Panc1 (cell line): Measurements from ENCODE around the gene PVALB. TPM values are rescaled to one million over a fixed set of nuclear protein-coding genes. Genes with fewer than 3 reads are reported as not detected.

ENCODE experiments used
- ATAC-seq: fragments of 200-7000 bp; cut with Tn5 transposase; 2 replicates; pipeline ENCODE4 v1.9.1; 2020; ENCODE audit warnings: mild to moderate bottlenecking, moderate library complexity
- BruUV-seq: library from RNA; stranded (reverse); fragments of 400-500 nt; replicated peaks from 2 replicates; lab custom pipeline; 2021; lab: Mats Ljungman, UMichigan
- CTCF ChIA-PET: fragments of 300-600 bp; sonication (Branson Sonifier 250); formaldehyde crosslinking; loops from one replicate; lab custom pipeline; 2022; ENCODE audit warnings: antibody characterized with exemption; lab: Charles Lee
- POLR2A ChIA-PET: fragments of 300-600 bp; sonication (Branson Sonifier 250); formaldehyde crosslinking; loops from one replicate; lab custom pipeline; 2022; ENCODE audit warnings: antibody characterized with exemption; lab: Charles Lee
- DNase-seq: peaks from one replicate; pipeline ENCODE4 v3.0.0-alpha.2; 2010; ENCODE audit warnings: low read depth, low spot score
- H3K27ac ChIP-seq: 2 replicates; pipeline ENCODE4 v1.5.1; 2011; ENCODE audit warnings: mild to moderate bottlenecking, low read length, inconsistent platforms
- H3K27me3 ChIP-seq: fragments of 200-500 bp; sonication (Bioruptor generic); 2 replicates; pipeline ENCODE4 v1.6.0; 2014; ENCODE audit warnings: low read length, inconsistent platforms; ENCODE audit not compliant: control insufficient read depth, insufficient read depth
- H3K36me3 ChIP-seq: fragments of 200-500 bp; sonication (Bioruptor generic); 2 replicates; pipeline ENCODE4 v1.5.1; 2014; ENCODE audit warnings: inconsistent platforms, mild to moderate bottlenecking, low read length, moderate library complexity; ENCODE audit not compliant: control insufficient read depth, insufficient read depth
- H3K4me1 ChIP-seq: 2 replicates; pipeline ENCODE4 v1.5.1; 2011; ENCODE audit warnings: inconsistent platforms, mild to moderate bottlenecking, low read length, moderate library complexity; ENCODE audit not compliant: control insufficient read depth, insufficient read depth
- H3K4me3 ChIP-seq, 2 experiments: 2 replicates each; pipeline ENCODE4 v1.5.1; 2011 to 2012; ENCODE audit warnings: low read depth in 2 of 2, low read length in 2 of 2, mild to moderate bottlenecking in 2 of 2, inconsistent platforms in 1 of 2, moderate library complexity in 1 of 2
- H3K9me3 ChIP-seq: fragments of 200-500 bp; sonication (Bioruptor generic); 2 replicates; pipeline ENCODE4 v1.5.1; 2014; ENCODE audit warnings: low read depth, mild to moderate bottlenecking, inconsistent platforms, low read length, moderate library complexity; ENCODE audit not compliant: control insufficient read depth, insufficient read depth
- POLR2AphosphoS5 ChIP-seq: IDR thresholded peaks from 2 replicates; pipeline ENCODE4 v1.6.1; 2012; ENCODE audit warnings: mild to moderate bottlenecking, low read depth, low read length, moderate library complexity
- SIN3A ChIP-seq: IDR thresholded peaks from 2 replicates; pipeline ENCODE4 v1.6.1; 2012; ENCODE audit warnings: low read depth, mild to moderate bottlenecking, low read length, moderate library complexity, borderline replicate concordance; ENCODE audit not compliant: insufficient read depth
- TCF7L2 ChIP-seq: IDR thresholded peaks from 2 replicates; pipeline ENCODE4 v1.6.1; 2011; ENCODE audit warnings: mild to moderate bottlenecking, low read depth, low read length, inconsistent platforms
- in situ Hi-C: cut with HindIII; loops from 2 replicates; pipeline ENCODE4 v1.10.0; 2016; ENCODE audit warnings: low sequenced_read_pairs, low pct_unique_long_range_greater_than_20kb
- intact Hi-C: fragments of 100-400 bp; cut with micrococcal nuclease; formaldehyde crosslinking; loops from one replicate; pipeline ENCODE4 v1.10.0; 2022; ENCODE audit not compliant: unreplicated experiment
- total RNA-seq: library from RNA; stranded (reverse); gene quantifications from one replicate; pipeline ENCODE4 v1.2.1, GENCODE V29; 2021; ENCODE audit not compliant: unreplicated experiment
- TF ChIP-seq, protein P1 (sequence below), 2 experiments: IDR thresholded peaks; 2 replicates each; pipeline ENCODE4 v1.6.1; 2011 to 2012; ENCODE audit warnings: low read depth in 2 of 2, control low read depth in 1 of 2, low read length in 1 of 2, mild to moderate bottlenecking in 1 of 2, moderate library complexity in 1 of 2; ENCODE audit not compliant: insufficient read depth in 1 of 2
- TF ChIP-seq, protein P2 (sequence below): fragments of 450-650 bp; IDR thresholded peaks from 2 replicates; pipeline ENCODE4 v1.5.1; 2017; ENCODE audit warnings: mild to moderate bottlenecking

PVALB gene
- total RNA-seq, 1 experiment from 2014 or later, result not detected

DNA sequence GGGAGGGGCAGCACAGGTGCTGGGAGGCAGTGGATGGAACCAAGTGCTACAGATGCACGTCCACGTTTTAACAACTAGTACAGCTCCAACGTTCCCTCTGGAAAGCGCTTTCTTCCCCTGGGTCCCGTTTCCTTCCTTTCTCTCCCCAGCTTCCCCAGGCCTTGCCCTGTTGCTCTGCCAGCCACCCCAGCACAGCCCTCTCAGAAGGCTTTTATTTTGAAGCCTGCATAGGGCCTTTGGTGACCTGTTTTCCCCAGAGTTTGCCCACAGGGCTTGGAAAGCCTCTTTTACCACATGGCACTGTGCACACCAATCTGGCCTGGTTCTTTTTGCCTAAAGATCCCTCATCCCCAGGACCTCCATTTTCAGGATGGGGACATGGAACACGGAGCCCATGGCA lies 30.1 kb upstream of the PVALB start:
- no peak for ATAC-seq
- Histone ChIP-seq H3K27ac (no peak overlapping the region), H3K4me1 (no peaks in the 10 kb centered on the region), H3K27me3 (no peaks in the 10 kb centered on the region), H3K4me3 (no peak overlapping the region), H3K36me3 (no peaks in the 10 kb centered on the region), H3K9me3 (no peaks in the 10 kb centered on the region)
- BruUV-seq, result no TSS peak
- in situ Hi-C loops, result no loop called here
- CTCF ChIA-PET, result no interaction called here
- TF ChIP-seq, protein P1, sequence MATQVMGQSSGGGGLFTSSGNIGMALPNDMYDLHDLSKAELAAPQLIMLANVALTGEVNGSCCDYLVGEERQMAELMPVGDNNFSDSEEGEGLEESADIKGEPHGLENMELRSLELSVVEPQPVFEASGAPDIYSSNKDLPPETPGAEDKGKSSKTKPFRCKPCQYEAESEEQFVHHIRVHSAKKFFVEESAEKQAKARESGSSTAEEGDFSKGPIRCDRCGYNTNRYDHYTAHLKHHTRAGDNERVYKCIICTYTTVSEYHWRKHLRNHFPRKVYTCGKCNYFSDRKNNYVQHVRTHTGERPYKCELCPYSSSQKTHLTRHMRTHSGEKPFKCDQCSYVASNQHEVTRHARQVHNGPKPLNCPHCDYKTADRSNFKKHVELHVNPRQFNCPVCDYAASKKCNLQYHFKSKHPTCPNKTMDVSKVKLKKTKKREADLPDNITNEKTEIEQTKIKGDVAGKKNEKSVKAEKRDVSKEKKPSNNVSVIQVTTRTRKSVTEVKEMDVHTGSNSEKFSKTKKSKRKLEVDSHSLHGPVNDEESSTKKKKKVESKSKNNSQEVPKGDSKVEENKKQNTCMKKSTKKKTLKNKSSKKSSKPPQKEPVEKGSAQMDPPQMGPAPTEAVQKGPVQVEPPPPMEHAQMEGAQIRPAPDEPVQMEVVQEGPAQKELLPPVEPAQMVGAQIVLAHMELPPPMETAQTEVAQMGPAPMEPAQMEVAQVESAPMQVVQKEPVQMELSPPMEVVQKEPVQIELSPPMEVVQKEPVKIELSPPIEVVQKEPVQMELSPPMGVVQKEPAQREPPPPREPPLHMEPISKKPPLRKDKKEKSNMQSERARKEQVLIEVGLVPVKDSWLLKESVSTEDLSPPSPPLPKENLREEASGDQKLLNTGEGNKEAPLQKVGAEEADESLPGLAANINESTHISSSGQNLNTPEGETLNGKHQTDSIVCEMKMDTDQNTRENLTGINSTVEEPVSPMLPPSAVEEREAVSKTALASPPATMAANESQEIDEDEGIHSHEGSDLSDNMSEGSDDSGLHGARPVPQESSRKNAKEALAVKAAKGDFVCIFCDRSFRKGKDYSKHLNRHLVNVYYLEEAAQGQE (IDR thresholded peaks at IDR 0.05; ENCODE audit: insufficient read depth in 1 of 2, low read depth in 2 of 2, low read length in 1 of 2), result no peak
- TF ChIP-seq SIN3A (no peak), TCF7L2 (no peak), POLR2AphosphoS5 (no peak)
- TF ChIP-seq, protein P2, sequence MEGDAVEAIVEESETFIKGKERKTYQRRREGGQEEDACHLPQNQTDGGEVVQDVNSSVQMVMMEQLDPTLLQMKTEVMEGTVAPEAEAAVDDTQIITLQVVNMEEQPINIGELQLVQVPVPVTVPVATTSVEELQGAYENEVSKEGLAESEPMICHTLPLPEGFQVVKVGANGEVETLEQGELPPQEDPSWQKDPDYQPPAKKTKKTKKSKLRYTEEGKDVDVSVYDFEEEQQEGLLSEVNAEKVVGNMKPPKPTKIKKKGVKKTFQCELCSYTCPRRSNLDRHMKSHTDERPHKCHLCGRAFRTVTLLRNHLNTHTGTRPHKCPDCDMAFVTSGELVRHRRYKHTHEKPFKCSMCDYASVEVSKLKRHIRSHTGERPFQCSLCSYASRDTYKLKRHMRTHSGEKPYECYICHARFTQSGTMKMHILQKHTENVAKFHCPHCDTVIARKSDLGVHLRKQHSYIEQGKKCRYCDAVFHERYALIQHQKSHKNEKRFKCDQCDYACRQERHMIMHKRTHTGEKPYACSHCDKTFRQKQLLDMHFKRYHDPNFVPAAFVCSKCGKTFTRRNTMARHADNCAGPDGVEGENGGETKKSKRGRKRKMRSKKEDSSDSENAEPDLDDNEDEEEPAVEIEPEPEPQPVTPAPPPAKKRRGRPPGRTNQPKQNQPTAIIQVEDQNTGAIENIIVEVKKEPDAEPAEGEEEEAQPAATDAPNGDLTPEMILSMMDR, result no peak
- POLR2A ChIA-PET, result no interaction called here
- intact Hi-C loops, result no loop called here
- DNase-seq, result no peak

DNA sequence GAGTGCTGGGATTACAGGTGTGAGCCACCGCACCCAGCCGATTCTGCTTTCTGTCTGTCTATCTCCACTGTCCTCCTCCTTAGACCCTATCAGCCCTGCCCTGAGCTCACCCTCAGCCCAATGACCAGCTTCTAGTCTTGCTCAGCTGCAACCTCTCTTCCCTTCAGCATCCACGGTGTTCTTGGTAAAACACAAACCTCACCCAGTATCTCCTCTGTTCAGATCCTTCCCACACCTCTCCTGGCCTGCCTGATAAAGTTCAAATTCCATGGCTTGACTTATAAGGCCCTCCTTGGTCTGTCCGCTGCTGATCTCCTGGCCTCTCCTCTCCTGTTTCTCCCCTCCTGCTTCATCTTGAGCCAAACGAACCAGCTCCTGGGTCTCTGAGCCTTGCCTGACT lies 29.4 kb upstream of the PVALB start:
- intact Hi-C loops (no loop called here), in situ Hi-C loops (no loop called here)
- no peaks in the 10 kb centered on the region for H3K9me3 ChIP-seq
- H3K4me3 ChIP-seq, result no peak overlapping the region
- ATAC-seq (no peak), DNase-seq (no peak)
- H3K27me3 ChIP-seq, result no peaks in the 10 kb centered on the region
- CTCF ChIA-PET, result no interaction called here
- no peaks in the 10 kb centered on the region for H3K4me1 ChIP-seq
- TF ChIP-seq, protein P1 (IDR thresholded peaks at IDR 0.05; ENCODE audit: insufficient read depth in 1 of 2, low read depth in 2 of 2, low read length in 1 of 2), result no peak
- TF ChIP-seq SIN3A (no peak), TCF7L2 (no peak), POLR2AphosphoS5 (no peak)
- TF ChIP-seq, protein P2, result no peak
- H3K27ac ChIP-seq, result no peak overlapping the region
- H3K36me3 ChIP-seq, result no peaks in the 10 kb centered on the region
- POLR2A ChIA-PET, result no interaction called here
- no TSS peak for BruUV-seq
